ENCODE results near the gene RUNX3.

The RUNX3 gene

DNA sequence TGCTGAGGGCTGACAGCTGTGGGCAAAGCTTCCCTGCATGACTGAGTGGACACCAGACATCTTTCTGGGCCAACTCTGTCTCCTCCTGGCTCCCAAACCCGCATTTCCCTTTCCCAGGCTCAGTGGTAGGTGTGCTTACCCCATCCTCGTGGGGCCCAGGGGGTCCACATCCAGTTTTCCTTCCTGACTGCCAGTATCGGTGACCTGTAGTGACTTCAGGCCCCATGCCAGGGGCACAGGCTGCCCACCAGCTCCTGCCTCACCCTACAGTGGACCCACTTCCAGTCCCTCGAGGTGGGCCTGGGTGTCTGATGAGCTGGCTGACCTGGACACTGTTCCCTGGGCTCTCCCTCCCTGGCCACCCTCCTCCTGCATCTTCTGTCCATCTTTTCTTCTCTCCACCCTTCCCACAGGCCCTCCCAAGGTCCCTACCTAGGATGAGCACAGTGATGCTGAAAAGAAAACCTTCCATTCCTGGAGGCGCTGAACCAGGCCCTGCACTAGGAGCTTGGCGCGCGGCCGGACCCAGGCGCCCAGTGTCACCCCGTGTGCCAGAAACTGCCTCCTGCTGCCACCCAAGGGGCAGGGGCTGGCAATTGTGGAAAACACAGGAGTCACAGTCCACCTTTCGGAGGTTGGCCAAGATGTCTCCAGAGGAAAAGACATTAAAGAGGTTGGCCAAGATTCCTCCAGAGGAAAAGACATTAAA, 67.1 kb downstream of the RUNX3 start:
- Histone ChIP-seq H3K4me1 (ENCODE audit: control insufficient read depth, insufficient read depth, low read length) (peaks cover 6% of the 10 kb centered on the region; the same call in 1 of the 2 replicates), H3K36me3 (ENCODE audit: control insufficient read depth in 2 of 2, insufficient read depth in 1 of 2, low read length in 2 of 2) (no peaks in the 10 kb centered on the region), H3K4me3 (ENCODE audit: low read depth, low read length) (no peak overlapping the region), H3K9me3 (ENCODE audit: control insufficient read depth, insufficient read depth, low read depth, low read length) (no peaks in the 10 kb centered on the region), H3K27ac (ENCODE audit: extremely low read depth, low read depth, low read length) (no peak overlapping the region)
- ChIA-PET CTCF (interaction anchor here (0.5 to 2.2 kb wide), 5 partner anchors 10 to 275 kb away, joined by 3 to 6 read pairs (median 4); no protein-coding TSS in a partner anchor), POLR2A (no interaction called here)
- TF ChIP-seq MZF1 (tag by site-specific recombination; IDR thresholded peaks at IDR 0.05; ENCODE audit: borderline replicate concordance), result no peak
- no peak for TF ChIP-seq ZNF174 (tag by site-specific recombination; IDR thresholded peaks at IDR 0.05)
- TF ChIP-seq, protein P1, sequence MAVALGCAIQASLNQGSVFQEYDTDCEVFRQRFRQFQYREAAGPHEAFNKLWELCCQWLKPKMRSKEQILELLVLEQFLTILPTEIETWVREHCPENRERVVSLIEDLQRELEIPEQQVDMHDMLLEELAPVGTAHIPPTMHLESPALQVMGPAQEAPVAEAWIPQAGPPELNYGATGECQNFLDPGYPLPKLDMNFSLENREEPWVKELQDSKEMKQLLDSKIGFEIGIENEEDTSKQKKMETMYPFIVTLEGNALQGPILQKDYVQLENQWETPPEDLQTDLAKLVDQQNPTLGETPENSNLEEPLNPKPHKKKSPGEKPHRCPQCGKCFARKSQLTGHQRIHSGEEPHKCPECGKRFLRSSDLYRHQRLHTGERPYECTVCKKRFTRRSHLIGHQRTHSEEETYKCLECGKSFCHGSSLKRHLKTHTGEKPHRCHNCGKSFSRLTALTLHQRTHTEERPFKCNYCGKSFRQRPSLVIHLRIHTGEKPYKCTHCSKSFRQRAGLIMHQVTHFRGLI (tag by site-specific recombination; IDR thresholded peaks at IDR 0.05), result no peak
- no peak for TF ChIP-seq ZNF837 (tag by site-specific recombination; IDR thresholded peaks at IDR 0.05)
- TF ChIP-seq ZNF768 (tag by site-specific recombination; IDR thresholded peaks at IDR 0.05), result no peak
- TF ChIP-seq, protein P2, sequence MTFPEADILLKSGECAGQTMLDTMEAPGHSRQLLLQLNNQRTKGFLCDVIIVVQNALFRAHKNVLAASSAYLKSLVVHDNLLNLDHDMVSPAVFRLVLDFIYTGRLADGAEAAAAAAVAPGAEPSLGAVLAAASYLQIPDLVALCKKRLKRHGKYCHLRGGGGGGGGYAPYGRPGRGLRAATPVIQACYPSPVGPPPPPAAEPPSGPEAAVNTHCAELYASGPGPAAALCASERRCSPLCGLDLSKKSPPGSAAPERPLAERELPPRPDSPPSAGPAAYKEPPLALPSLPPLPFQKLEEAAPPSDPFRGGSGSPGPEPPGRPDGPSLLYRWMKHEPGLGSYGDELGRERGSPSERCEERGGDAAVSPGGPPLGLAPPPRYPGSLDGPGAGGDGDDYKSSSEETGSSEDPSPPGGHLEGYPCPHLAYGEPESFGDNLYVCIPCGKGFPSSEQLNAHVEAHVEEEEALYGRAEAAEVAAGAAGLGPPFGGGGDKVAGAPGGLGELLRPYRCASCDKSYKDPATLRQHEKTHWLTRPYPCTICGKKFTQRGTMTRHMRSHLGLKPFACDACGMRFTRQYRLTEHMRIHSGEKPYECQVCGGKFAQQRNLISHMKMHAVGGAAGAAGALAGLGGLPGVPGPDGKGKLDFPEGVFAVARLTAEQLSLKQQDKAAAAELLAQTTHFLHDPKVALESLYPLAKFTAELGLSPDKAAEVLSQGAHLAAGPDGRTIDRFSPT (tag by site-specific recombination; IDR thresholded peaks at IDR 0.05), result no peak
- no peak for TF ChIP-seq SP7 (tag by site-specific recombination; IDR thresholded peaks at IDR 0.05)
- TF ChIP-seq ZNF624 (tag by site-specific recombination; IDR thresholded peaks at IDR 0.05), result no peak
- no peak for TF ChIP-seq ZBTB7A (tag by site-specific recombination; IDR thresholded peaks at IDR 0.05; ENCODE audit: low read depth)
- no peak for TF ChIP-seq HOXD13 (CRISPR knock-in tag; IDR thresholded peaks at IDR 0.05; ENCODE audit: borderline replicate concordance)
- TF ChIP-seq ZNF133 (tag by site-specific recombination; IDR thresholded peaks at IDR 0.05), result no peak
- no peak for TF ChIP-seq ZNF23 (tag by site-specific recombination; IDR thresholded peaks at IDR 0.05; ENCODE audit: borderline replicate concordance)
- TF ChIP-seq ZNF510 (tag by site-specific recombination; IDR thresholded peaks at IDR 0.05; ENCODE audit: insufficient replicate concordance), result no peak
- TF ChIP-seq ZNF621 (tag by site-specific recombination; IDR thresholded peaks at IDR 0.05), result no peak
- TF ChIP-seq ZNF354C (tag by site-specific recombination; IDR thresholded peaks at IDR 0.05; ENCODE audit: borderline replicate concordance, low read depth), result no peak
- TF ChIP-seq, protein P3, sequence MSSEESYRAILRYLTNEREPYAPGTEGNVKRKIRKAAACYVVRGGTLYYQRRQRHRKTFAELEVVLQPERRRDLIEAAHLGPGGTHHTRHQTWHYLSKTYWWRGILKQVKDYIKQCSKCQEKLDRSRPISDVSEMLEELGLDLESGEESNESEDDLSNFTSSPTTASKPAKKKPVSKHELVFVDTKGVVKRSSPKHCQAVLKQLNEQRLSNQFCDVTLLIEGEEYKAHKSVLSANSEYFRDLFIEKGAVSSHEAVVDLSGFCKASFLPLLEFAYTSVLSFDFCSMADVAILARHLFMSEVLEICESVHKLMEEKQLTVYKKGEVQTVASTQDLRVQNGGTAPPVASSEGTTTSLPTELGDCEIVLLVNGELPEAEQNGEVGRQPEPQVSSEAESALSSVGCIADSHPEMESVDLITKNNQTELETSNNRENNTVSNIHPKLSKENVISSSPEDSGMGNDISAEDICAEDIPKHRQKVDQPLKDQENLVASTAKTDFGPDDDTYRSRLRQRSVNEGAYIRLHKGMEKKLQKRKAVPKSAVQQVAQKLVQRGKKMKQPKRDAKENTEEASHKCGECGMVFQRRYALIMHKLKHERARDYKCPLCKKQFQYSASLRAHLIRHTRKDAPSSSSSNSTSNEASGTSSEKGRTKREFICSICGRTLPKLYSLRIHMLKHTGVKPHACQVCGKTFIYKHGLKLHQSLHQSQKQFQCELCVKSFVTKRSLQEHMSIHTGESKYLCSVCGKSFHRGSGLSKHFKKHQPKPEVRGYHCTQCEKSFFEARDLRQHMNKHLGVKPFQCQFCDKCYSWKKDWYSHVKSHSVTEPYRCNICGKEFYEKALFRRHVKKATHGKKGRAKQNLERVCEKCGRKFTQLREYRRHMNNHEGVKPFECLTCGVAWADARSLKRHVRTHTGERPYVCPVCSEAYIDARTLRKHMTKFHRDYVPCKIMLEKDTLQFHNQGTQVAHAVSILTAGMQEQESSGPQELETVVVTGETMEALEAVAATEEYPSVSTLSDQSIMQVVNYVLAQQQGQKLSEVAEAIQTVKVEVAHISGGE (tag by site-specific recombination; conservative IDR thresholded peaks at IDR 0.05; ENCODE audit: low read depth), result no peak
- no peak for TF ChIP-seq ZSCAN18 (tag by site-specific recombination; IDR thresholded peaks at IDR 0.05)
- TF ChIP-seq, protein P4, sequence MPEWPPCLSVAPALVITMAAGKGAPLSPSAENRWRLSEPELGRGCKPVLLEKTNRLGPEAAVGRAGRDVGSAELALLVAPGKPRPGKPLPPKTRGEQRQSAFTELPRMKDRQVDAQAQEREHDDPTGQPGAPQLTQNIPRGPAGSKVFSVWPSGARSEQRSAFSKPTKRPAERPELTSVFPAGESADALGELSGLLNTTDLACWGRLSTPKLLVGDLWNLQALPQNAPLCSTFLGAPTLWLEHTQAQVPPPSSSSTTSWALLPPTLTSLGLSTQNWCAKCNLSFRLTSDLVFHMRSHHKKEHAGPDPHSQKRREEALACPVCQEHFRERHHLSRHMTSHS (tag by site-specific recombination; IDR thresholded peaks at IDR 0.05), result no peak

All from HEK293 (cell line).